Smooth muscle cell (in vitro differentiated cells): ENCODE measurements around the gene LBHD2. TPM values are rescaled to one million over a fixed set of nuclear protein-coding genes. Genes with fewer than 3 reads are reported as not detected.

Experiments
- DNase-seq: peaks from one replicate; lab custom pipeline; 2025; ENCODE audit not compliant: unreplicated experiment; lab: John Stamatoyannopoulos, UW
- H2AFZ ChIP-seq: fragments of 200-600 bp; sonication (generic); 2 replicates; pipeline ENCODE4 v1.6.0; 2016; ENCODE audit warnings: antibody characterized with exemption, low read depth, mild to moderate bottlenecking
- H3F3A ChIP-seq: fragments of 200-600 bp; sonication (generic); 2 replicates; pipeline ENCODE4 v1.6.0; 2017; ENCODE audit warnings: antibody characterized with exemption, low read depth
- H3K27ac ChIP-seq: fragments of 200-600 bp; sonication (generic); 2 replicates; pipeline ENCODE4 v1.5.1; 2016; ENCODE audit warnings: low read depth, mild to moderate bottlenecking
- H3K27me3 ChIP-seq: fragments of 200-600 bp; sonication (generic); 2 replicates; pipeline ENCODE4 v1.6.1; 2016; ENCODE audit warnings: low read depth, mild to moderate bottlenecking
- H3K36me3 ChIP-seq: fragments of 200-600 bp; sonication (generic); 2 replicates; pipeline ENCODE4 v1.5.1; 2016; ENCODE audit warnings: low read depth
- H3K4me1 ChIP-seq: fragments of 200-600 bp; sonication (generic); 2 replicates; pipeline ENCODE4 v1.5.1; 2016; ENCODE audit warnings: low read depth
- H3K4me2 ChIP-seq: fragments of 200-600 bp; sonication (generic); 2 replicates; pipeline ENCODE4 v1.6.0; 2016; ENCODE audit warnings: mild to moderate bottlenecking
- H3K4me3 ChIP-seq: fragments of 200-600 bp; sonication (generic); 2 replicates; pipeline ENCODE4 v1.5.1; 2016; ENCODE audit warnings: mild to moderate bottlenecking
- H3K79me2 ChIP-seq: fragments of 200-600 bp; sonication (generic); 2 replicates; pipeline ENCODE4 v1.6.0; 2016; ENCODE audit warnings: low read depth, mild to moderate bottlenecking
- H3K9ac ChIP-seq: fragments of 200-600 bp; sonication (generic); 2 replicates; pipeline ENCODE4 v1.6.0; 2016; ENCODE audit warnings: low read depth
- H3K9me3 ChIP-seq: fragments of 200-600 bp; sonication (generic); replicated peaks from 2 replicates; pipeline ENCODE4 v1.5.1; 2016; ENCODE audit warnings: low read depth
- H4K20me1 ChIP-seq: fragments of 200-600 bp; sonication (generic); 2 replicates; pipeline ENCODE4 v1.6.0; 2016; ENCODE audit warnings: low read depth
- CTCF ChIP-seq: fragments of 200-600 bp; sonication (generic); IDR thresholded peaks from 2 replicates; pipeline ENCODE4 v1.5.1; 2017; ENCODE audit warnings: borderline replicate concordance, mild to moderate bottlenecking, antibody characterized with exemption; ENCODE audit not compliant: insufficient read depth, poor library complexity, severe bottlenecking
- WGBS: methylation state at CpG from one replicate; pipeline ENCODE4 v1.1.7; 2016; ENCODE audit warnings: low lambda C conversion rate; 5-methylcytosine and 5-hydroxymethylcytosine counted together
- polyA plus RNA-seq: library from polyadenylated mRNA; unstranded; fragments of >200 nt; fragmentation: Nextera tagmentation; extraction: Ambion mirVana; gene quantifications from 2 replicates; pipeline ENCODE4 v1.2.1, GENCODE V29; 2016
- total RNA-seq: library from RNA; depleted of rRNA; stranded (reverse); fragments of >200 nt; gene quantifications from 2 replicates; pipeline ENCODE4 v1.2.3, GENCODE V29; 2014

LBHD2 gene
- total and polyA plus RNA-seq, 2 experiments from 2014 or later = not detected

GRCh38 chr14:103105580-103106150, 21.7 kb downstream of the LBHD2 start:
- no peaks in the 10 kb centered on the region for H3K36me3 ChIP-seq
- no peak overlapping the region for H3K27ac ChIP-seq
- H3K4me1 ChIP-seq = peaks cover 16% of the 10 kb centered on the region
- no peaks in the 10 kb centered on the region for H4K20me1 ChIP-seq
- H3K9ac ChIP-seq = no peak overlapping the region
- H3K79me2 ChIP-seq = no peaks in the 10 kb centered on the region
- H3K27me3 ChIP-seq = peaks cover 17% of the 10 kb centered on the region
- no peak for DNase-seq
- H3F3A ChIP-seq = peaks cover 4% of the 10 kb centered on the region
- WGBS = 88% methylated on average over 9 of the region's 9 CpGs
- H3K4me2 ChIP-seq = no peak overlapping the region
- TF ChIP-seq CTCF = no peak
- no peak overlapping the region for H2AFZ ChIP-seq
- H3K9me3 ChIP-seq = no peaks in the 10 kb centered on the region
- H3K4me3 ChIP-seq = no peak overlapping the region

GRCh38 chr14:103107455-103107854, 23.4 kb downstream of the LBHD2 start:
- Histone ChIP-seq H3F3A (peaks cover 4% of the 10 kb centered on the region), H3K79me2 (no peaks in the 10 kb centered on the region), H3K4me1 (peaks cover 23% of the 10 kb centered on the region), H3K9ac (no peak overlapping the region), H3K27ac (no peak overlapping the region), H3K4me2 (no peak overlapping the region), H3K36me3 (no peaks in the 10 kb centered on the region), H3K9me3 (no peaks in the 10 kb centered on the region), H3K4me3 (no peak overlapping the region), H3K27me3 (peaks cover 17% of the 10 kb centered on the region), H2AFZ (no peak overlapping the region), H4K20me1 (no peaks in the 10 kb centered on the region)
- WGBS = 98% methylated on average over 23 of the region's 23 CpGs
- DNase-seq = no peak
- TF ChIP-seq CTCF = no peak

- 91% methylated on average over 24 of the region's 28 CpGs for WGBS
- H3K36me3 ChIP-seq = no peaks in the 10 kb centered on the region
- H2AFZ ChIP-seq = no peak overlapping the region
- no peak overlapping the region for H3K4me3 ChIP-seq
- H3K79me2 ChIP-seq = no peaks in the 10 kb centered on the region
- DNase-seq = no peak
- no peak for TF ChIP-seq CTCF
- H3K9me3 ChIP-seq = no peaks in the 10 kb centered on the region
- no peaks in the 10 kb centered on the region for H4K20me1 ChIP-seq
- H3K9ac ChIP-seq = no peak overlapping the region
- peaks cover 4% of the 10 kb centered on the region for H3F3A ChIP-seq
- peaks cover 14% of the 10 kb centered on the region for H3K27me3 ChIP-seq
- H3K4me2 ChIP-seq = no peak overlapping the region
- no peak overlapping the region for H3K27ac ChIP-seq
- peaks cover 23% of the 10 kb centered on the region for H3K4me1 ChIP-seq
Observed at GRCh38 chr14:103107941-103108748, 24.1 kb downstream of the LBHD2 start.

- Histone ChIP-seq H3K27me3 (peaks cover 10% of the 10 kb centered on the region), H2AFZ (no peak overlapping the region), H3K4me1 (peaks cover 23% of the 10 kb centered on the region), H3F3A (peaks cover 4% of the 10 kb centered on the region), H3K27ac (no peak overlapping the region), H3K9ac (no peak overlapping the region), H4K20me1 (no peaks in the 10 kb centered on the region), H3K79me2 (no peaks in the 10 kb centered on the region), H3K9me3 (no peaks in the 10 kb centered on the region), H3K36me3 (no peaks in the 10 kb centered on the region), H3K4me3 (no peak overlapping the region), H3K4me2 (no peak overlapping the region)
- WGBS = 38% methylated on average over 4 of the region's 9 CpGs
- no peak for DNase-seq
- TF ChIP-seq CTCF = no peak
Observed at GRCh38 chr14:103108749-103109207, 24.8 kb downstream of the LBHD2 start.
